ENCODE results near the gene RCOR3.

The RCOR3 gene

GRCh38 chr1:211326140-211326527 is 67.0 kb downstream of the RCOR3 start:
- no peak for DNase-seq

GRCh38 chr1:211326528-211327345 is 67.6 kb downstream of the RCOR3 start, which contains the start of gene TRAF5:
TRAF5 (plus strand) TSS chr1:211326833; CDS start chr1:211353240, 26,407 bp downstream.
- peak; percentile 66 for DNase-seq

GRCh38 chr1:211327346-211327921 is 68.3 kb downstream of the RCOR3 start:
- peak; percentile 82 for DNase-seq

GRCh38 chr1:211328084-211328694 is 69.0 kb downstream of the RCOR3 start:
- DNase-seq: no peak

GRCh38 chr1:211328866-211329475 is 69.8 kb downstream of the RCOR3 start:
- no peak for DNase-seq

- no peak for DNase-seq
Observed at GRCh38 chr1:211329764-211330201, 70.6 kb downstream of the RCOR3 start.

GRCh38 chr1:211330282-211330936 is 71.2 kb downstream of the RCOR3 start:
- DNase-seq: no peak

- no peak for DNase-seq
Observed at GRCh38 chr1:211331011-211331709, 72.0 kb downstream of the RCOR3 start.

- DNase-seq: no peak
Observed at GRCh38 chr1:211332036-211332616, 73.0 kb downstream of the RCOR3 start.

GRCh38 chr1:211332830-211333229 is 73.7 kb downstream of the RCOR3 start:
- no peak for DNase-seq

- no peak for DNase-seq
Observed at GRCh38 chr1:211333906-211334305, 74.7 kb downstream of the RCOR3 start.

- no peak for DNase-seq
Observed at GRCh38 chr1:211334986-211335385, 75.8 kb downstream of the RCOR3 start.

GRCh38 chr1:211335522-211336157 is 76.5 kb downstream of the RCOR3 start:
- no peak for DNase-seq

- DNase-seq: no peak
Observed at GRCh38 chr1:211336161-211336560, 77.0 kb downstream of the RCOR3 start.

GRCh38 chr1:211336775-211337174 is 77.6 kb downstream of the RCOR3 start:
- no peak for DNase-seq

- DNase-seq: no peak
Observed at GRCh38 chr1:211337430-211338223, 78.5 kb downstream of the RCOR3 start.

GRCh38 chr1:211338224-211338620 is 79.1 kb downstream of the RCOR3 start:
- no peak for DNase-seq

- DNase-seq: no peak
Observed at GRCh38 chr1:211339631-211340041, 80.5 kb downstream of the RCOR3 start.

- DNase-seq: no peak
Observed at GRCh38 chr1:211340622-211341507, 81.7 kb downstream of the RCOR3 start.
